CD4-positive, alpha-beta memory T cell (primary cell): ENCODE measurements around the gene GRPEL1. TPM values are rescaled to one million over a fixed set of nuclear protein-coding genes. Genes with fewer than 3 reads are reported as not detected.
A peak's percentile ranks its signal among the peaks of the same experiment; 100 is the strongest.

Experiments
- CTCF ChIA-PET: fragments of 350-600 bp; sonication (Branson Sonifier 250); formaldehyde crosslinking; loops from one replicate; lab custom pipeline; 2021; ENCODE audit warnings: inconsistent platforms; ENCODE audit not compliant: partially characterized antibody; lab: Charles Lee
- POLR2A ChIA-PET: fragments of 350-600 bp; sonication (Branson Sonifier 250); formaldehyde crosslinking; loops from one replicate; lab custom pipeline; 2021; ENCODE audit not compliant: partially characterized antibody; lab: Charles Lee
- DNase-seq, 5 donors: peaks; one replicate each; pipeline versions ENCODE4 v3.0.0 to v3.0.0-alpha.2; 2020 to 2022; ENCODE audit warnings: mixed read lengths in 1 of 5
- H3K27ac ChIP-seq: one replicate; pipeline ENCODE4 v1.7.0; 2013; ENCODE audit warnings: low read depth, low read length
- H3K27me3 ChIP-seq: 2 replicates; pipeline ENCODE4 v1.7.0; 2013; ENCODE audit warnings: mild to moderate bottlenecking, low read length, moderate library complexity; ENCODE audit not compliant: insufficient read depth
- H3K36me3 ChIP-seq: 2 replicates; pipeline ENCODE4 v1.7.0; 2013; ENCODE audit warnings: mild to moderate bottlenecking, low read length, moderate library complexity; ENCODE audit not compliant: insufficient read depth
- H3K4me1 ChIP-seq: 2 replicates; pipeline ENCODE4 v1.7.0; 2013; ENCODE audit warnings: mild to moderate bottlenecking, low read length, moderate library complexity; ENCODE audit not compliant: insufficient read depth
- H3K4me3 ChIP-seq, 2 donors: one replicate each; pipeline ENCODE4 v1.7.0; 2013; ENCODE audit warnings: low read length in 2 of 2, mild to moderate bottlenecking in 1 of 2
- H3K9me3 ChIP-seq, 2 donors: one replicate each; pipeline ENCODE4 v1.7.0; 2013; ENCODE audit warnings: low read length in 2 of 2, control low read depth in 1 of 2; ENCODE audit not compliant: control insufficient read depth in 1 of 2
- H3K27ac Mint-ChIP-seq, 7 donors: one replicate each; pipeline ENCODE4 v1.8.0; 2020 to 2021; ENCODE audit warnings: mixed read lengths in 7 of 7, mild to moderate bottlenecking in 6 of 7, inconsistent platforms in 3 of 7, moderate library complexity in 3 of 7
- H3K27me3 Mint-ChIP-seq, 2 donors: one replicate each; pipeline ENCODE4 v1.8.0; 2020 to 2021; ENCODE audit warnings: mixed read lengths in 2 of 2
- H3K36me3 Mint-ChIP-seq, 2 donors: one replicate each; pipeline ENCODE4 v1.8.0; 2020 to 2021; ENCODE audit warnings: mixed read lengths in 2 of 2, inconsistent platforms in 1 of 2, mild to moderate bottlenecking in 1 of 2
- H3K4me1 Mint-ChIP-seq, 4 donors: one replicate each; pipeline ENCODE4 v1.8.0; 2020 to 2021; ENCODE audit warnings: mixed read lengths in 4 of 4, mild to moderate bottlenecking in 1 of 4
- H3K4me3 Mint-ChIP-seq, 8 donors: one replicate each; pipeline ENCODE4 v1.8.0; 2020 to 2021; ENCODE audit warnings: mixed read lengths in 8 of 8, mild to moderate bottlenecking in 7 of 8, moderate library complexity in 6 of 8, inconsistent platforms in 3 of 8
- H3K9me3 Mint-ChIP-seq, 8 donors: one replicate each; pipeline ENCODE4 v1.8.0; 2020 to 2021; ENCODE audit warnings: mixed read lengths in 8 of 8, mild to moderate bottlenecking in 5 of 8, inconsistent platforms in 3 of 8, moderate library complexity in 1 of 8
- intact Hi-C: fragments of 100-400 bp; cut with micrococcal nuclease; formaldehyde crosslinking; loops from one replicate; pipeline ENCODE4 v1.15.1; 2023
- polyA plus RNA-seq, 2 donors: library from polyadenylated mRNA; unstranded; fragments of 300-500 nt; fragmentation: Illumina TruSeq; gene quantifications; one replicate each; pipeline ENCODE4 v1.2.3, GENCODE V29; 2021
- total RNA-seq, 2 experiments: library from RNA; stranded (reverse); gene quantifications; one replicate each; pipeline ENCODE4 v1.2.3, GENCODE V29; 2021

GRPEL1 gene
- total and polyA plus RNA-seq, 4 experiments from 2014 or later: 35.3 to 77.2 (median 46.9) TPM

GRCh38 chr4:7017446-7018048 lies 50.3 kb downstream of the GRPEL1 start:
- no peaks in the 10 kb centered on the region for H3K4me1 ChIP-seq
- Mint-ChIP-seq H3K36me3 (peaks cover 35 to 68% of the 10 kb centered on the region in 2 donors), H3K4me3 (no peak overlapping the region), H3K9me3 (peaks cover 0 to 2% (median 0%) of the 10 kb centered on the region in 8 donors), H3K4me1 (peaks cover 0 to 4% (median under 1%) of the 10 kb centered on the region in 4 donors), H3K27me3 (no peaks in the 10 kb centered on the region), H3K27ac (peak overlapping the region in 3 of 7 donors; percentile 35 to 75 (median 59))
- H3K36me3 ChIP-seq: peaks cover 52% of the 10 kb centered on the region
- ChIA-PET CTCF (no interaction called here), POLR2A (no interaction called here)
- intact Hi-C loops: no loop called here
- no peak overlapping the region for H3K4me3 ChIP-seq
- H3K27ac ChIP-seq: no peak overlapping the region
- H3K27me3 ChIP-seq: no peaks in the 10 kb centered on the region
- no peak for DNase-seq
- H3K9me3 ChIP-seq: no peaks in the 10 kb centered on the region

GRCh38 chr4:7016512-7016911 lies 51.4 kb downstream of the GRPEL1 start:
- no peaks in the 10 kb centered on the region for H3K4me1 ChIP-seq
- Mint-ChIP-seq H3K9me3 (peaks cover 0 to 2% (median 0%) of the 10 kb centered on the region in 8 donors), H3K4me1 (peaks cover 0 to 4% (median 0%) of the 10 kb centered on the region in 4 donors), H3K27me3 (no peaks in the 10 kb centered on the region), H3K36me3 (peaks cover 31 to 66% of the 10 kb centered on the region in 2 donors), H3K4me3 (no peak overlapping the region), H3K27ac (peak overlapping the region in 2 of 7 donors; percentile 12 to 24)
- ChIA-PET CTCF (interaction anchor here (1.0 kb wide), 1 partner anchor 21 kb away, joined by 3 read pairs; no protein-coding TSS in a partner anchor), POLR2A (no interaction called here)
- H3K9me3 ChIP-seq: no peaks in the 10 kb centered on the region
- intact Hi-C loops: no loop called here
- H3K27ac ChIP-seq: no peak overlapping the region
- H3K4me3 ChIP-seq: no peak overlapping the region
- H3K36me3 ChIP-seq: peaks cover 52% of the 10 kb centered on the region
- DNase-seq: no peak
- no peaks in the 10 kb centered on the region for H3K27me3 ChIP-seq

- Histone ChIP-seq H3K9me3 (no peaks in the 10 kb centered on the region), H3K27ac (no peak overlapping the region), H3K4me1 (no peaks in the 10 kb centered on the region), H3K4me3 (no peak overlapping the region), H3K36me3 (peaks cover 56% of the 10 kb centered on the region), H3K27me3 (no peaks in the 10 kb centered on the region)
- no peak overlapping the region for H3K27ac Mint-ChIP-seq
- H3K4me1 Mint-ChIP-seq: peaks cover 0 to 3% (median 0%) of the 10 kb centered on the region in 4 donors
- intact Hi-C loops: no loop called here
- H3K4me3 Mint-ChIP-seq: no peak overlapping the region
- ChIA-PET POLR2A (no interaction called here), CTCF (interaction anchor here (1.0 kb wide), 1 partner anchor 21 kb away, joined by 3 read pairs; no protein-coding TSS in a partner anchor)
- peaks cover 0 to 2% (median 0%) of the 10 kb centered on the region in 8 donors for H3K9me3 Mint-ChIP-seq
- DNase-seq: no peak
- H3K27me3 Mint-ChIP-seq: no peaks in the 10 kb centered on the region
- H3K36me3 Mint-ChIP-seq: peaks cover 34 to 67% of the 10 kb centered on the region in 2 donors
These were observed 51.8 kb downstream of the GRPEL1 start for GRCh38 chr4:7016086-7016485.

GRCh38 chr4:7015383-7016035 lies 52.4 kb downstream of the GRPEL1 start:
- H3K27me3 ChIP-seq: no peaks in the 10 kb centered on the region
- DNase-seq: no peak
- CTCF ChIA-PET: interaction anchor here (1.0 kb wide), 2 partner anchors 22 to 29 kb away, joined by 3 read pairs; no protein-coding TSS in a partner anchor
- intact Hi-C loops: no loop called here
- Mint-ChIP-seq H3K27me3 (no peaks in the 10 kb centered on the region), H3K9me3 (peaks cover 0 to 2% (median 0%) of the 10 kb centered on the region in 8 donors), H3K36me3 (peaks cover 37 to 67% of the 10 kb centered on the region in 2 donors), H3K27ac (peak overlapping the region in 2 of 7 donors; percentile 12 to 57), H3K4me1 (no peaks in the 10 kb centered on the region), H3K4me3 (no peak overlapping the region)
- H3K4me3 ChIP-seq: no peak overlapping the region
- H3K4me1 ChIP-seq: no peaks in the 10 kb centered on the region
- no peak overlapping the region for H3K27ac ChIP-seq
- POLR2A ChIA-PET: no interaction called here
- peaks cover 60% of the 10 kb centered on the region for H3K36me3 ChIP-seq
- no peaks in the 10 kb centered on the region for H3K9me3 ChIP-seq

- Histone ChIP-seq H3K27me3 (no peaks in the 10 kb centered on the region), H3K4me3 (no peak overlapping the region), H3K36me3 (peaks cover 65% of the 10 kb centered on the region), H3K4me1 (no peaks in the 10 kb centered on the region), H3K27ac (no peak overlapping the region), H3K9me3 (no peaks in the 10 kb centered on the region)
- DNase-seq: no peak
- Mint-ChIP-seq H3K9me3 (peaks cover 0 to 2% (median 0%) of the 10 kb centered on the region in 8 donors), H3K36me3 (peaks cover 43 to 68% of the 10 kb centered on the region in 2 donors), H3K4me1 (no peaks in the 10 kb centered on the region), H3K27ac (peak overlapping the region in 3 of 7 donors; percentile 24 to 81 (median 52)), H3K27me3 (no peaks in the 10 kb centered on the region), H3K4me3 (peak overlapping the region in 1 of 8 donors; percentile 62)
- CTCF ChIA-PET: interaction anchor here (1.0 kb wide), 1 partner anchor 28 kb away, joined by 3 read pairs; no protein-coding TSS in a partner anchor
- POLR2A ChIA-PET: no interaction called here
- intact Hi-C loops: no loop called here
These were observed 53.0 kb downstream of the GRPEL1 start for GRCh38 chr4:7014815-7015214.

- H3K36me3 ChIP-seq: peaks cover 68% of the 10 kb centered on the region
- H3K4me3 ChIP-seq: no peak overlapping the region
- no peak overlapping the region for H3K27ac ChIP-seq
- Mint-ChIP-seq H3K9me3 (peaks cover 0 to 2% (median 0%) of the 10 kb centered on the region in 8 donors), H3K4me3 (no peak overlapping the region), H3K27me3 (no peaks in the 10 kb centered on the region), H3K4me1 (peaks cover 0 to 2% (median 0%) of the 10 kb centered on the region in 4 donors), H3K36me3 (peaks cover 42 to 76% of the 10 kb centered on the region in 2 donors), H3K27ac (no peak overlapping the region)
- DNase-seq: no peak
- no peaks in the 10 kb centered on the region for H3K27me3 ChIP-seq
- intact Hi-C loops: no loop called here
- POLR2A ChIA-PET: no interaction called here
- CTCF ChIA-PET: interaction anchor here (1.3 kb wide), 1 partner anchor 26 kb away, joined by 4 read pairs; no protein-coding TSS in a partner anchor
- no peaks in the 10 kb centered on the region for H3K9me3 ChIP-seq
- no peaks in the 10 kb centered on the region for H3K4me1 ChIP-seq
These were observed 54.7 kb downstream of the GRPEL1 start for GRCh38 chr4:7013175-7013574.

GRCh38 chr4:7009564-7009963 lies 58.3 kb downstream of the GRPEL1 start:
- POLR2A ChIA-PET: no interaction called here
- no peaks in the 10 kb centered on the region for H3K4me1 ChIP-seq
- no peaks in the 10 kb centered on the region for H3K27me3 ChIP-seq
- DNase-seq: no peak
- intact Hi-C loops: no loop called here
- no peaks in the 10 kb centered on the region for H3K9me3 Mint-ChIP-seq
- no peak overlapping the region for H3K4me3 ChIP-seq
- H3K27ac Mint-ChIP-seq: peak overlapping the region in 1 of 7 donors; percentile 10
- no peak overlapping the region for H3K27ac ChIP-seq
- no peak overlapping the region for H3K4me3 Mint-ChIP-seq
- peaks cover 52% of the 10 kb centered on the region for H3K36me3 ChIP-seq
- peaks cover 0 to 3% (median 0%) of the 10 kb centered on the region in 4 donors for H3K4me1 Mint-ChIP-seq
- H3K36me3 Mint-ChIP-seq: peaks cover 38 to 72% of the 10 kb centered on the region in 2 donors
- CTCF ChIA-PET: interaction anchor here (1.4 kb wide), 1 partner anchor 62 kb away, joined by 4 read pairs; no protein-coding TSS in a partner anchor
- no peaks in the 10 kb centered on the region for H3K9me3 ChIP-seq
- no peaks in the 10 kb centered on the region for H3K27me3 Mint-ChIP-seq
